HepG2 (cell line): ENCODE data around the gene UPK1A. TPM values are rescaled to one million over a fixed set of nuclear protein-coding genes. Genes with fewer than 3 reads are reported as not detected.
A peak's percentile ranks its signal among the peaks of the same experiment; 100 is the strongest.

Experiments
- CENPT ChIP-seq: sonication (generic); formaldehyde crosslinking; IDR thresholded peaks from 2 replicates; pipeline ENCODE4 v1.8.0; 2022; ENCODE audit warnings: low read depth, mild to moderate bottlenecking, moderate library complexity, missing genetic modification reagents
- MZF1 ChIP-seq: sonication (generic); formaldehyde crosslinking; IDR thresholded peaks from 2 replicates; pipeline ENCODE4 v1.8.1; 2023; ENCODE audit warnings: mild to moderate bottlenecking, missing genetic modification reagents, borderline replicate concordance
- ZBTB40 ChIP-seq, 2 experiments: fragments of 450-650 bp in 1 of 2; sonication (generic) in 1 of 2; formaldehyde crosslinking in 1 of 2; IDR thresholded peaks; 2 replicates each; pipeline versions ENCODE4 v1.6.1 to v1.8.0; 2016 to 2022; ENCODE audit warnings: antibody characterized with exemption in 1 of 2, mild to moderate bottlenecking in 1 of 2, missing genetic modification reagents in 1 of 2
- ZNF138 ChIP-seq: sonication (generic); formaldehyde crosslinking; IDR thresholded peaks from 2 replicates; pipeline ENCODE4 v1.5.0; 2020; ENCODE audit warnings: mild to moderate bottlenecking, low read depth, missing genetic modification reagents
- ZNF609 ChIP-seq: sonication (generic); formaldehyde crosslinking; IDR thresholded peaks from 2 replicates; pipeline ENCODE4 v1.4.0; 2020; ENCODE audit warnings: mild to moderate bottlenecking, missing genetic modification reagents, borderline replicate concordance
- polyA plus RNA-seq, 8 experiments: library from polyadenylated mRNA; depleted of rRNA in 3 of 8; stranded (reverse) in 7 of 8; unstranded in 1 of 8; fragments of >200 nt; fragmentation: Illumina TruSeq in 4 of 8; extraction: Trizol in 4 of 8; gene quantifications; 2 replicates each; pipeline versions ENCODE4 v1.2.1 to v1.2.3, GENCODE V29; 2011 to 2016; ENCODE audit warnings: low read depth in 4 of 8, missing spikeins in 1 of 8, mixed read lengths in 1 of 8; ENCODE audit not compliant: insufficient read depth in 1 of 8
- total RNA-seq, 5 experiments: library from RNA; depleted of rRNA; stranded (reverse); fragments of >200 nt; fragmentation: Illumina TruSeq; extraction: Trizol; gene quantifications; 2 replicates each; pipeline ENCODE4 v1.2.3, GENCODE V29; 2016; ENCODE audit warnings: low read depth in 1 of 5
- TF ChIP-seq, protein P1 (sequence below): sonication (generic); formaldehyde crosslinking; IDR thresholded peaks from 2 replicates; pipeline ENCODE4 v1.5.0; 2020; ENCODE audit warnings: mild to moderate bottlenecking, missing genetic modification reagents, borderline replicate concordance

UPK1A gene
- total and polyA plus RNA-seq, 2 of the 13 experiments (the other 11 are each of a cell fraction or from before 2014, with no cell fraction given) = 2.9 TPM; not detected in 1

DNA sequence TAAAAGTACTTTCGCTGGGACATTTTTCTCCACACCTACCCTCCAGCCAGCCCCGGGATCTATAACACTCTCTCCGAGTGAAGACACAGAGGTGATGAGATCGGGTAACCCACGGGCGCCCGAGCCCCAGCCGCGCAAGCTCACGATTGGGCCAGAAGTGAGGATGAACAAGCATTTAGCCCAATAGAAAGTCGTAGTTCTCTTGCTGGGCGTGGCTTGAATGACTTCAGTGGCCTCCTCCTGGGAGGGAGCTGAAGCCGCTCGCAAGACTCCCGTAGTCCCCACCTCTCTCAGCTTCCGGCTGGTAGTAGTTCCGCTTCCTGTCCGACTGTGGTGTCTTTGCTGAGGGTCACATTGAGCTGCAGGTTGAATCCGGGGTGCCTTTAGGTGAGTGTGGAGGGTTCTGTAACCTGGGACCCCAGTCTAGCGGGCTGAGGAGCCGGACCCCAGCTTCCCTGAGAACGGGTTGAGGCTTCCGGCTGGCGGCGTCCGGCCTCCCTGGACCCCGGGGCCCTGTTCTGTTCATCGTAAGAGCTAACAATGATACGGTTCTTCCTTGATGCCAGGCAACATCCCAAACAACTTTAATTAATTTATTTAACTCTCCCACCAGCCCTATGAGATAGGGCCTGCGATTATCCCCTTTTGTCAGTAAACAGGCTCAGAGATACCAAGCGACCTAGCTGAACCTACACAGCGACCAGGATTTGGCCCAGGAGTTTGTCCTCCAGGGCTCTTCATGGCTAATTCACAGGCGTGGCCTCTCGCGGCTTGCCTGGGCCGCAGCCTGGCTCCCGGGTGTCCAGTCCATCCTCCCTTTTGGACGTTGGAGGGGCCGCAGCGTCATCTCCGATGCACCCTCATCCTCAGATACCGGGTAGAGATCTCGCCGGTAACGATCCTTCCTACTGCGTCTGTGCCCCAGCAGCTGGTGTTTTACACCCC, 18.0 kb upstream of the UPK1A start, which contains the start of gene COX6B1 (continued):
- TF ChIP-seq ZBTB40 (IDR thresholded peaks at IDR 0.05) (peak; percentile 33; the same call in 1 of the 2 replicates), ZBTB40 (CRISPR knock-in tag; IDR thresholded peaks at IDR 0.05) (no peak), ZNF609 (CRISPR knock-in tag) (0 out of 2 replicates have a peak, but pooled peaks have one; percentile 27), MZF1 (CRISPR knock-in tag) (0 out of 2 replicates have a peak, but pooled peaks have one; percentile 34), ZNF138 (0 out of 2 replicates have a peak, but pooled peaks have one; percentile 29), CENPT (no peak)
- TF ChIP-seq, protein P1, sequence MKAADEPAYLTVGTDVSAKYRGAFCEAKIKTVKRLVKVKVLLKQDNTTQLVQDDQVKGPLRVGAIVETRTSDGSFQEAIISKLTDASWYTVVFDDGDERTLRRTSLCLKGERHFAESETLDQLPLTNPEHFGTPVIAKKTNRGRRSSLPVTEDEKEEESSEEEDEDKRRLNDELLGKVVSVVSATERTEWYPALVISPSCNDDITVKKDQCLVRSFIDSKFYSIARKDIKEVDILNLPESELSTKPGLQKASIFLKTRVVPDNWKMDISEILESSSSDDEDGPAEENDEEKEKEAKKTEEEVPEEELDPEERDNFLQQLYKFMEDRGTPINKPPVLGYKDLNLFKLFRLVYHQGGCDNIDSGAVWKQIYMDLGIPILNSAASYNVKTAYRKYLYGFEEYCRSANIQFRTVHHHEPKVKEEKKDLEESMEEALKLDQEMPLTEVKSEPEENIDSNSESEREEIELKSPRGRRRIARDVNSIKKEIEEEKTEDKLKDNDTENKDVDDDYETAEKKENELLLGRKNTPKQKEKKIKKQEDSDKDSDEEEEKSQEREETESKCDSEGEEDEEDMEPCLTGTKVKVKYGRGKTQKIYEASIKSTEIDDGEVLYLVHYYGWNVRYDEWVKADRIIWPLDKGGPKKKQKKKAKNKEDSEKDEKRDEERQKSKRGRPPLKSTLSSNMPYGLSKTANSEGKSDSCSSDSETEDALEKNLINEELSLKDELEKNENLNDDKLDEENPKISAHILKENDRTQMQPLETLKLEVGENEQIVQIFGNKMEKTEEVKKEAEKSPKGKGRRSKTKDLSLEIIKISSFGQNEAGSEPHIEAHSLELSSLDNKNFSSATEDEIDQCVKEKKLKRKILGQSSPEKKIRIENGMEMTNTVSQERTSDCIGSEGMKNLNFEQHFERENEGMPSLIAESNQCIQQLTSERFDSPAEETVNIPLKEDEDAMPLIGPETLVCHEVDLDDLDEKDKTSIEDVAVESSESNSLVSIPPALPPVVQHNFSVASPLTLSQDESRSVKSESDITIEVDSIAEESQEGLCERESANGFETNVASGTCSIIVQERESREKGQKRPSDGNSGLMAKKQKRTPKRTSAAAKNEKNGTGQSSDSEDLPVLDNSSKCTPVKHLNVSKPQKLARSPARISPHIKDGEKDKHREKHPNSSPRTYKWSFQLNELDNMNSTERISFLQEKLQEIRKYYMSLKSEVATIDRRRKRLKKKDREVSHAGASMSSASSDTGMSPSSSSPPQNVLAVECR (CRISPR knock-in tag) = peak; percentile 80
